Osteoblast (primary cell): ENCODE results near the gene C16orf78. TPM values are rescaled to one million over a fixed set of nuclear protein-coding genes. Genes with fewer than 3 reads are reported as not detected.

Experiments used
- DNase-seq: peaks from one replicate; pipeline ENCODE4 v3.0.0; 2011; ENCODE audit warnings: low spot score, mixed read lengths; ENCODE audit not compliant: insufficient read length; ENCODE audit errors: missing footprints
- H2AFZ ChIP-seq: 2 replicates; pipeline ENCODE4 v1.6.0; 2011; ENCODE audit warnings: mild to moderate bottlenecking, low read length
- H3K27ac ChIP-seq: 2 replicates; pipeline ENCODE4 v1.5.1; 2011; ENCODE audit warnings: mild to moderate bottlenecking, low read depth, low read length, moderate library complexity
- H3K27me3 ChIP-seq: 2 replicates; pipeline ENCODE4 v1.6.0; 2012; ENCODE audit warnings: mild to moderate bottlenecking, control low read depth, inconsistent platforms, low read length, moderate library complexity; ENCODE audit not compliant: insufficient read depth
- H3K36me3 ChIP-seq: 2 replicates; pipeline ENCODE4 v1.5.1; 2011; ENCODE audit warnings: mild to moderate bottlenecking, low read length, control low read depth, moderate library complexity; ENCODE audit not compliant: insufficient read depth
- H3K4me1 ChIP-seq: 2 replicates; pipeline ENCODE4 v1.5.1; 2011; ENCODE audit warnings: mild to moderate bottlenecking, low read length, control low read depth, moderate library complexity; ENCODE audit not compliant: insufficient read depth
- H3K4me2 ChIP-seq: 2 replicates; pipeline ENCODE4 v1.6.0; 2011; ENCODE audit warnings: mild to moderate bottlenecking, low read length; ENCODE audit not compliant: insufficient read depth
- H3K4me3 ChIP-seq: fragments of 200-600 bp; sonication (generic); 3 replicates; pipeline ENCODE4 v1.5.1; 2012; ENCODE audit warnings: mild to moderate bottlenecking, low read length, inconsistent platforms; ENCODE audit not compliant: insufficient read depth
- H3K79me2 ChIP-seq: 2 replicates; pipeline ENCODE4 v1.6.0; 2012; ENCODE audit warnings: mild to moderate bottlenecking, low read length, control low read depth, inconsistent platforms; ENCODE audit not compliant: insufficient read depth
- H3K9me3 ChIP-seq: 2 replicates; pipeline ENCODE4 v1.5.1; 2011; ENCODE audit warnings: low read depth, low read length, control low read depth
- H4K20me1 ChIP-seq: 2 replicates; pipeline ENCODE4 v1.6.0; 2012; ENCODE audit warnings: mild to moderate bottlenecking, low read length, control low read depth; ENCODE audit not compliant: insufficient read depth
- CTCF ChIP-seq: IDR thresholded peaks from 2 replicates; pipeline ENCODE4 v1.5.1; 2011; ENCODE audit warnings: mild to moderate bottlenecking, low read depth, low read length, moderate library complexity; ENCODE audit errors: extremely low read depth
- total RNA-seq: library from RNA; depleted of rRNA; stranded (reverse); fragments of >200 nt; gene quantifications from 2 replicates; pipeline ENCODE4 v1.2.3, GENCODE V29; 2012

C16orf78 gene
- total RNA-seq, 1 donor, result not detected

- Histone ChIP-seq H2AFZ (no peak overlapping the region), H3K4me3 (no peak overlapping the region), H3K9me3 (no peaks in the 10 kb centered on the region), H3K27ac (no peak overlapping the region), H4K20me1 (no peaks in the 10 kb centered on the region), H3K36me3 (no peaks in the 10 kb centered on the region), H3K4me2 (no peak overlapping the region), H3K27me3 (no peaks in the 10 kb centered on the region), H3K79me2 (no peaks in the 10 kb centered on the region), H3K4me1 (no peaks in the 10 kb centered on the region)
- no peak for DNase-seq
- TF ChIP-seq CTCF, result no peak
Observed at GRCh38 chr16:49434733-49435132, 61.1 kb downstream of the C16orf78 start.

- no peak for DNase-seq
- Histone ChIP-seq H2AFZ (no peak overlapping the region), H3K27ac (no peak overlapping the region), H3K4me3 (no peak overlapping the region), H3K9me3 (no peaks in the 10 kb centered on the region), H3K4me1 (no peaks in the 10 kb centered on the region), H3K27me3 (no peaks in the 10 kb centered on the region), H4K20me1 (no peaks in the 10 kb centered on the region), H3K4me2 (no peak overlapping the region), H3K79me2 (no peaks in the 10 kb centered on the region), H3K36me3 (no peaks in the 10 kb centered on the region)
- TF ChIP-seq CTCF, result no peak
Observed at GRCh38 chr16:49436181-49436580, 62.6 kb downstream of the C16orf78 start.

- no peak for TF ChIP-seq CTCF
- H2AFZ ChIP-seq, result no peak overlapping the region
Observed at GRCh38 chr16:49437344-49437743, 63.7 kb downstream of the C16orf78 start.

GRCh38 chr16:49439050-49439449 lies 65.4 kb downstream of the C16orf78 start:
- TF ChIP-seq CTCF, result no peak
- H3K36me3 ChIP-seq, result no peaks in the 10 kb centered on the region

More at GRCh38 chr16:49437344-49437743, 63.7 kb downstream of the C16orf78 start:
- Histone ChIP-seq H3K4me2 (no peak overlapping the region), H3K27me3 (no peaks in the 10 kb centered on the region), H3K9me3 (no peaks in the 10 kb centered on the region), H3K36me3 (no peaks in the 10 kb centered on the region), H3K79me2 (no peaks in the 10 kb centered on the region), H3K27ac (no peak overlapping the region), H3K4me1 (no peaks in the 10 kb centered on the region), H4K20me1 (no peaks in the 10 kb centered on the region), H3K4me3 (no peak overlapping the region)
- no peak for DNase-seq

More at GRCh38 chr16:49439050-49439449, 65.4 kb downstream of the C16orf78 start:
- H3K79me2 ChIP-seq, result no peaks in the 10 kb centered on the region
- H3K4me2 ChIP-seq, result no peak overlapping the region
- H4K20me1 ChIP-seq, result no peaks in the 10 kb centered on the region
- H2AFZ ChIP-seq, result no peak overlapping the region
- H3K4me3 ChIP-seq, result no peak overlapping the region
- no peaks in the 10 kb centered on the region for H3K9me3 ChIP-seq
- H3K27ac ChIP-seq, result no peak overlapping the region
- no peaks in the 10 kb centered on the region for H3K27me3 ChIP-seq
- no peak for DNase-seq
- H3K4me1 ChIP-seq, result no peaks in the 10 kb centered on the region
